NCI-H1436 (cell line): ENCODE data around the gene C6orf47.

ENCODE experiments used
- DNase-seq: peaks from one replicate; lab custom pipeline; 2025; lab: John Stamatoyannopoulos, UW

The C6orf47 gene

DNA sequence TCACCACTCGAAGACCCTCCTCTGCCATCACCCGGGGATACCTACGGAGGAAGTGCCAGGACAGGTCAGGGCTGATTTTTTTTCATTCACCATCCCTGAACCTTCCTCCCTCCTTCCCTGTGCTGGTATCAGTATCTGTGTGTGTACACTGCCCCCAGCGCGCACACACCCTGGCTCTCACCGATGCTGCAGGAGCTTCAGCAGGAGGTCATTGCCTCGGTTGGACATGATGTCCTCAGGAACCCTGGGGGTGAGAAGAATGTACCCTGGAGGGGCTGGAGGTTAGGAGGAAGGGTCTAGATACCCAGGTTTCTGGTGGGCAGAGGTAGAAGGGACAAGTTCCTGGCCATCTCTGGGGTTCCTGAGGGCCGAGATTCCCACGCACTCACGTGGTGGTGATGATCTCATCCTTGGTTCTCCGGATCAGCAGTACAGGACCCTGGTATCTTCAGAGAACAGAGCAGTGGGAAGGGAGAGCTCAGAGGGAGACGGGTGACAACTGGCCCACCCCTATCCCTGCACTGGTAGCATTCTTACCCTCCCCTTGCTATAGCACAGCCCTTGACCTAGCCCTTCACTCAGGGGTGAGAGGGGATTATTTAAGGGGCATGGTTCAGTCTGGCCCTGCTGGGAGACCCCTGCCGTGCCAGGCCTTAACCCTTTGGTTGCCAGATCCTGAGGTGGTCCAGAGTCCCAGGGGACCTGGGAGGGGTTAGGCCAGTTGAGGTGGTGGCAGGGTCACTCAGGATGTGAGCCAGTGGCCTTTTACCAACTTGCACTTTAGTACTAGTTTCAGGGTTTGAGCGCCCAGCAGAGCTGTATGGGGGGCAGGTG, 27.5 kb upstream of the C6orf47 start:
- no peak for DNase-seq

GRCh38 chr6:31687321-31687720, 26.7 kb upstream of the C6orf47 start:
- DNase-seq, result no peak

DNA sequence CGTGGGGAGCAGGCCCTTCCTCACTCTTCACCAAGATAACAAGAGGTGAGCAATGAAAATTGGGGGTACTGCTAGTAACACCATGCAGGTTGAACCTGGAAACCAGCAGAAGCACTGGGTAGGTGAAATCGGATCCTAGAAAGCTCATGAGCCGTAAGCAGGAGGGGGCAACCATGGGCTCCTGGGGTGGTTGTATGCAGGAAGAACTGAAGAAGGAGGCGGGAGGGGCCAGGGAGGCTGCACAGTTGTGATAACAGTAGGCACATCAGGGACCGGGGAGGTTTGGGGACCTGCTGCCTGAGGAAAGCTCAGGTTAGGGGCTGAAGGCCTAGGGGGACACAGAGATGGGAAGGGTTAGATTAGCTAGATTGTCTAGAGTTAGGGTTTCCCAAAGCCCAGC, 25.9 kb upstream of the C6orf47 start:
- no peak for DNase-seq

DNA sequence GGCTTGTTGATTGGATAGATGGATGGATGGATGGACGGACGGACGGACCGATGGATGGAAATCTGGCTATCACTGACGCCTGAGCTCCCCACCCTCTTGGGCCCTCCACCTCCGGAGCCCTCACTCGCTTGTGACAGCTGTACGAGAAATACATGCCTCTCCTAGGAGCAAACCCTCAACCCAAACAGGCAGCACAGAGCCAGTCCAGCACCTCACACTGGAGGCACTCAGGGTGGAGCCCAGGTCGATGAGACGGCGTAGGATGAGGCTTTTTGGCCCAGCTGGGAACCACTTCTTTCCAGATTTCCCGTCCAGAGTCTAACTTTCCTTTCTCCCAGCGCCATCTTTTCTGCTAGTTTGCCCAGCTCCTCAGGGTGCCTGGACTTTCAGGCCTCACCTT, 23.0 kb upstream of the C6orf47 start:
- no peak for DNase-seq

GRCh38 chr6:31681135-31681671, 20.6 kb upstream of the C6orf47 start:
- peak; percentile 54 for DNase-seq

DNA sequence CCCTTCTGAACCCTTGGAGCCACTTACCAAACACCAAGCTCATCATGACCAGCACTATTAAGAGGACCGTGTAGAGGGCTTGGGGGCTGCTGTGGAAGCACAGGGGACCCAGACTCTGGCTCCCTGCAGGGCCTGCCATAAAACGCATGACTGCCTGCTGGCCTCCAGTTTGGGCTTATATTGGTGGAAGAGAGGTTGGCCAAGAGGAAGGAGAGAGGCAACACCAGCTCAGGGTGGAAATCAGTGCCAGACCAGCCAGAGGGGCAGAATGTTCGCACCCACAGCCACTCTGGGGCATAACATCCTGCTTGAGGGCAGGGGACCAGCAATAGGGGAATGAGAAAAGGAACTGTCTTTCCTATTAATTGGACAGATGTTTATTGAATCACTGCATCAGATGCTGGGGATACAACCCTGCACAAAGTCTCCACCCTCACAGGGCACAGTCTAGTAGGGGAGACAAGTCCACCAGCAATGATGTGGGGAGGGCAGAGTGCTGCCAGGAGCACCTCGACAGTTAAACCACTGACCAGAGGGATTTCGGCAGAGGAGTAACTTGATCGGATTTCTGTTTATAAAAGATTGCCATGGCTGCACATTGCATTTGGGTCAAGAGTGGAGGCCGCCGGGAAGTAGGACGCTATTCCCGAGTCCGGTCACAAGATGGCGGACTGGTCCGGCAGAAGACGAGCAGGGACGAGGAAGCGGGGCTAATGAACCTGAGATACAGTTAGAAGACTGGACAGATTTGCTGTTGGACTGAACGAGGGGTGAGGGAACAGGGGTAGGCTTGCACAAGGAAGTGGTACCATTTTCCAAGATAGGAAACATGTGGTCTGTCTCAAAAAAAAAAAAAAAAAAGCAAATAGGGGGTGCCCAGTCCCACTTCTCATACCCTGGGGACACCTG, 19.9 kb upstream of the C6orf47 start, which contains the start of gene LY6G5C:
LY6G5C (minus strand) TSS at position 842 of the 909 bp plus-strand sequence; CDS start at position 148, 694 bp downstream.
- DNase-seq, result peak; percentile 69

DNA sequence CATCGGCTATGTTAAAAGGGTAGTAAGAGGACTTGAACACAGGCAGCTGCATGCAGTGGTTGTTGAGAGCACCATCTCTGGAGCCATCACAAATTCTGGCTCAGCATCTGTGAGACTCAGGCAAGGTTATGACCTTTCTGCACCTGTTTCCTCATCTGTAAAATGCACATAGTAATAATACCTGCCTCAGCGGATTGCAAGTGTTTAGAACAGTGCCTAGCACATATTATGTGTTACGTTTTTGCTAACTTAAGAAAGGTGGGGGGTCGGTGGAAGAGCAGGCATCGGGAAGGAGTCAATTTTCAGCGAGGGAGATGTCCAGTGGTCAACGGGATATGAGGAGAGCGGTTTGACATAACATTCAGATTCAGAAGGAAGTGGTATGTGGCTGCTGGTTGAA, 17.4 kb upstream of the C6orf47 start:
- no peak for DNase-seq

DNA sequence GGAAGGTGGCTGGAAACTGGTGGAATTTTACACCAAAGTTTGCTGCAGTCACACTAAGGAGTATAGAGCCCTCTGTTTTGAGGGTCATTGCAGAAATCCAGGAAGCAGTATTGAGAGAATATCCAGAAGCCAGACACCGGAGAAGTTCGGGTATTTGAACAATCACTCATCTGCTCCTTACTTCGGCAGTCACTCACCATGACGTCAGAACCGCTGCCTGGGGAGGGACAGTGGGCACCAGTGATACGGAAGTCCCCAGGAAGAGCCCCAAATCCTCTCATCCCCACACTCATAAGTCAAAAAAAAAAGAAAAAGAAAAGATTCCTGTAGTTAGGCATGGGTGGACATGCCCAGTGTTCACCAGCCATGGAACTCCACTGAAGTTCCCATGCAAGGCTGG, 16.3 kb upstream of the C6orf47 start:
- no peak for DNase-seq

DNA sequence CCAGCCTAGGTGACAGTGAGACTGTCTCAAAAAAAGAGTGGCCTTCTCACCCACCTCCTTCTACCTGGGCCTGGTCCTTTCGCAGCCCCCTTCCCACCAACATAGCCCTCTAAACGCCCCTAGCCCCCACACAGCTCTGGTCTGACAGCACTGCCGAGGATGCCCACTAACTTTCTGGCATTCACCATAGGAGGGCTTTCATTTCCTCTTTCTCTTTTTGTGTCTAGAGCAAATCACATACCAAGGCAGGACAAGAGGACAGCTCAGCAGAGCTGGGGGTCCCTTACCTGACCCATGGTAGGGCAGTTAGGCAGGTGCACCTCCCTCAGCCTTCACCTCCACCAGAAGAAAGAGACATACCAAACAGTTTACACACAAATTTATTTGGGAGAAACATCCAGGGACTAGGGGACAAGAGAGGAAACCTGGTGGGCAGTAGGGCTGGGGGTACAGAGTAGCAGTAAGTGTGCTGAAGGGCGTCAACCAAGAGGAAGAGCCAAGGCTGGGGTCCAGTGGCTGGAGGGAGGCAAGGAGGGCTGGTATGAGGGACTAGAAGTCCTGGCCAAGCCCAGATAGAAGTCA, 15.8 kb upstream of the C6orf47 start:
- no peak for DNase-seq

DNA sequence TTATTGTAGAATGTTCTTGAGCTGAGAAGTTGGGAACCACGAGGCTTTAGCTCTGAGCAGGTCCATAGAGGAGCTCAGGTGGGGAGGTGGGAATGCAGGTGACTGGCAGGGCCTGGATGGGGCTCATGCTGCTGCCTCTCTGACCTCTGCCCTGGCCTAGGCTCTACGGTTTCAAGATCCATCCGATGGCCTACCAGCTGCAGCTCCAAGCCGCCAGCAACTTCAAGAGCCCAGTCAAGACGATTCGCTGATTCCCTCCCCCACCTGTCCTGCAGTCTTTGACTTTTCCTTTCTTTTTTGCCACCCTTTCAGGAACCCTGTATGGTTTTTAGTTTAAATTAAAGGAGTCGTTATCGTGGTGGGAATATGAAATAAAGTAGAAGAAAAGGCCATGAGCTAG, 9.1 kb upstream of the C6orf47 start, which contains the start of gene LY6G5B:
LY6G5B (plus strand) TSS at position 301 of the 400 bp plus-strand sequence. CDS start 975 bp downstream, outside the sequence.
- no peak for DNase-seq

- no peak for DNase-seq
Observed at GRCh38 chr6:31666337-31666965, 5.9 kb upstream of the C6orf47 start.

GRCh38 chr6:31665501-31666336, 5.1 kb upstream of the C6orf47 start, which contains the start of gene CSNK2B:
Gene CSNK2B, plus strand, starts transcription at chr6:31666080. Its CDS starts 752 bp downstream, at chr6:31666832.
- peak; percentile 96 for DNase-seq

- DNase-seq, result peak; percentile 88
Observed at GRCh38 chr6:31664790-31665500, 4.4 kb upstream of the C6orf47 start, which contains the start of gene GPANK1. Gene GPANK1, minus strand, starts transcription at chr6:31664997. Its CDS starts 519 bp downstream, at chr6:31664478.

DNA sequence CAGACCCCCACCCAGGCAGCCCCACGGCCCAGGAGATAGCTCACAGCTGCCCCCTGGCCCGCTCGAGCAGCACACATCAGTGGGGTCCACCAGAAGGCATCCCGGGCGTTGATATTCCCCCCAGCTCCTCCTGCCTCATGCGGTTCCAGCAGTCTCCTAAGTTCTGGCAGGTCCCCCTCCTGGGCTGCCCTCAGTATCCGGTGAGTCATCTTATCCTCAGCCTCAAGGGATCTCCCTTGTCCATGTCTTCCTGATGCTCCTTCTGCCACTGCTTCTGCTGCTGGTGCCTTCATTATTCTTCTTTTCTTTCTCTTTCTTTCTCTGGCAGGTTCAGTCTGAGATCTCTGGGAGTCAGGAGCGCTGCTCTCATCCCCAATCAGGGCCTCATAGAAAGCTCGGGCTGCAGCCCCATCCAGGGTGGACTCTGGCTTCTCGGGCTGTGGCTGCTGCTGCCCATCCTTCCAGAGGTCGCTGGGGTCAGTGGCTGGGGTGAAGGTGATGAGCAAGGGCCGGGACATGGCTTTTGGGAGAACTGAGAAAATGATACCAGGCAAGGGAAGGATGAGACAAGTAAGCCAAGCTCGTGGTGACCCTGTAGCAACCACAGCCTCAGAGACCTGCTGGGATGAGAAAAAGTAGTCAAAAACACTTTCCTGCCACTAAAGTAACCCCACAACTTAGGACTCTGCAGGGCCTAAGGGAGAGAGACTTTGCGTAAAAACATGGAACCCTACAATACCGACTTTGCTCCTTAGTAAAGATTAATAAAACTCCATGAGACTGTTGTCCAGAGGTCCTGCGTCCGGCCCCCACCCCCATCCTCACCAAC, 3.6 kb upstream of the C6orf47 start:
- no peak for DNase-seq

- no peak for DNase-seq
Observed at GRCh38 chr6:31663126-31663960, 2.8 kb upstream of the C6orf47 start.

DNA sequence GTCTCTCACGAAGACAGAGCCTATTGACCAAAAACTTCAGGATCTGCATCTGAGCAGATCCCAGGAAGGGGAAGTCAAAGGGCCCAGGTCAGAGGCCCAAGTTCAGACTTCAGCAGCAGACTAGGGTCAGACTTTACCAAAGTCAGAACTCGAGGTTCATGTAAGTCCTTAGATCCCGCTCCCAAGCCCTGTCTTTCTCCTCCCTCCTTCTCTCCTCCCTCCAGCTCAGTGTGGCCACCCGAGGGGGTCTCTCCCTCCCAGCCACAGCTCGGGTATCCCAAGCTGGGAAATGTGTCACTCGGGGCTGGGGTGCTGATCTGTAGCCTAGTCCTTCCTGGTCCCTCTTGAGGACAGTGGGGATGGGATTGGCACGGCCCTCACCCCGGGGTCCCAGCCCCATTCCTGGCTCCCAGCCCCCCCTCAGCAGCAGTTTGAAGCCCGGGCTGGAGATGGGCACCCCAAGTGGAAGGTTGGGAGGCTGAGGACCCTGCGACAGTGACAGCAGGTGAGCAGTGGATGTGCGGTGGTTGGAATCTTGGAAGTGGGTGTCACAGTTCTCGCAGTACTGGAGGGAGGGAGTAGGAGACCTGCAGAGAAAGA, 1.6 kb upstream of the C6orf47 start:
- no peak for DNase-seq
